Mononuclear cell (primary cell): ENCODE measurements around the gene STX2. TPM values are rescaled to one million over a fixed set of nuclear protein-coding genes. Genes with fewer than 3 reads are reported as not detected.

Experiments used
- H3K27me3 ChIP-seq: 2 replicates; pipeline ENCODE4 v1.6.0; 2011; ENCODE audit warnings: low read length, control low read depth; ENCODE audit not compliant: insufficient read depth
- H3K4me1 ChIP-seq: 2 replicates; pipeline ENCODE4 v1.5.1; 2011; ENCODE audit warnings: mild to moderate bottlenecking, low read length, control low read depth; ENCODE audit not compliant: insufficient read depth
- H3K4me3 ChIP-seq: 2 replicates; pipeline ENCODE4 v1.5.1; 2011; ENCODE audit warnings: mild to moderate bottlenecking, low read length, moderate library complexity
- H3K9me3 ChIP-seq: 2 replicates; pipeline ENCODE4 v1.5.1; 2011; ENCODE audit warnings: low read depth, mild to moderate bottlenecking, control low read depth, low read length
- total RNA-seq: library from RNA; depleted of rRNA; stranded (reverse); fragments of >200 nt; gene quantifications from one replicate; pipeline ENCODE4 v1.2.3, GENCODE V29; 2012

Gene STX2
- total RNA-seq, 1 donor, result 18.1 TPM

GRCh38 chr12:130828895-130829294, 10.2 kb downstream of the STX2 start:
- Histone ChIP-seq H3K4me1 (peaks cover 20% of the 10 kb centered on the region), H3K4me3 (no peak overlapping the region), H3K27me3 (no peaks in the 10 kb centered on the region), H3K9me3 (no peaks in the 10 kb centered on the region)

GRCh38 chr12:130827432-130827831, 11.6 kb downstream of the STX2 start:
- Histone ChIP-seq H3K9me3 (no peaks in the 10 kb centered on the region), H3K27me3 (no peaks in the 10 kb centered on the region), H3K4me1 (peaks cover 7% of the 10 kb centered on the region), H3K4me3 (no peak overlapping the region)

GRCh38 chr12:130826151-130826801, 12.8 kb downstream of the STX2 start:
- Histone ChIP-seq H3K4me3 (no peak overlapping the region), H3K27me3 (no peaks in the 10 kb centered on the region), H3K9me3 (no peaks in the 10 kb centered on the region), H3K4me1 (peaks cover 3% of the 10 kb centered on the region)

GRCh38 chr12:130825771-130826150, 13.3 kb downstream of the STX2 start:
- peaks cover 3% of the 10 kb centered on the region for H3K4me1 ChIP-seq
- no peaks in the 10 kb centered on the region for H3K9me3 ChIP-seq
- H3K27me3 ChIP-seq, result no peaks in the 10 kb centered on the region
- H3K4me3 ChIP-seq, result no peak overlapping the region

GRCh38 chr12:130819681-130820080, 19.4 kb downstream of the STX2 start:
- Histone ChIP-seq H3K4me1 (peaks cover 12% of the 10 kb centered on the region), H3K4me3 (no peak overlapping the region), H3K27me3 (no peaks in the 10 kb centered on the region), H3K9me3 (no peaks in the 10 kb centered on the region)

GRCh38 chr12:130818635-130819576, 20.1 kb downstream of the STX2 start:
- no peaks in the 10 kb centered on the region for H3K27me3 ChIP-seq
- H3K9me3 ChIP-seq, result no peaks in the 10 kb centered on the region
- H3K4me1 ChIP-seq, result peaks cover 12% of the 10 kb centered on the region
- H3K4me3 ChIP-seq, result peak overlapping the region; percentile 55

- Histone ChIP-seq H3K4me1 (peaks cover 12% of the 10 kb centered on the region), H3K4me3 (peak overlapping the region; percentile 55), H3K9me3 (no peaks in the 10 kb centered on the region), H3K27me3 (no peaks in the 10 kb centered on the region)
Observed at GRCh38 chr12:130818272-130818634, 20.8 kb downstream of the STX2 start.

GRCh38 chr12:130817804-130818203, 21.2 kb downstream of the STX2 start:
- H3K27me3 ChIP-seq, result no peaks in the 10 kb centered on the region
- peaks cover 12% of the 10 kb centered on the region for H3K4me1 ChIP-seq
- no peak overlapping the region for H3K4me3 ChIP-seq
- no peaks in the 10 kb centered on the region for H3K9me3 ChIP-seq

- Histone ChIP-seq H3K4me3 (no peak overlapping the region), H3K9me3 (no peaks in the 10 kb centered on the region), H3K4me1 (peaks cover 12% of the 10 kb centered on the region), H3K27me3 (no peaks in the 10 kb centered on the region)
Observed at GRCh38 chr12:130816097-130816496, 23.0 kb downstream of the STX2 start.

GRCh38 chr12:130815028-130815741, 23.9 kb downstream of the STX2 start:
- Histone ChIP-seq H3K4me3 (no peak overlapping the region), H3K4me1 (peaks cover 12% of the 10 kb centered on the region), H3K9me3 (no peaks in the 10 kb centered on the region), H3K27me3 (no peaks in the 10 kb centered on the region)

GRCh38 chr12:130813949-130814348, 25.1 kb downstream of the STX2 start:
- H3K9me3 ChIP-seq, result no peaks in the 10 kb centered on the region
- peaks cover 8% of the 10 kb centered on the region for H3K4me1 ChIP-seq
- no peaks in the 10 kb centered on the region for H3K27me3 ChIP-seq
- H3K4me3 ChIP-seq, result no peak overlapping the region

- H3K27me3 ChIP-seq, result no peaks in the 10 kb centered on the region
- H3K4me1 ChIP-seq, result peaks cover 3% of the 10 kb centered on the region
- H3K4me3 ChIP-seq, result no peak overlapping the region
- no peaks in the 10 kb centered on the region for H3K9me3 ChIP-seq
Observed at GRCh38 chr12:130813436-130813835, 25.6 kb downstream of the STX2 start.

GRCh38 chr12:130809791-130810190, 29.3 kb downstream of the STX2 start:
- Histone ChIP-seq H3K4me3 (no peak overlapping the region), H3K27me3 (no peaks in the 10 kb centered on the region), H3K4me1 (no peaks in the 10 kb centered on the region), H3K9me3 (no peaks in the 10 kb centered on the region)

- no peaks in the 10 kb centered on the region for H3K9me3 ChIP-seq
- no peak overlapping the region for H3K4me3 ChIP-seq
- H3K4me1 ChIP-seq, result no peaks in the 10 kb centered on the region
- H3K27me3 ChIP-seq, result no peaks in the 10 kb centered on the region
Observed at GRCh38 chr12:130807309-130807708, 31.7 kb downstream of the STX2 start.

- H3K9me3 ChIP-seq, result no peaks in the 10 kb centered on the region
- no peak overlapping the region for H3K4me3 ChIP-seq
- H3K4me1 ChIP-seq, result no peaks in the 10 kb centered on the region
- no peaks in the 10 kb centered on the region for H3K27me3 ChIP-seq
Observed at GRCh38 chr12:130806574-130806973, 32.5 kb downstream of the STX2 start.
